K562 (cell line): ENCODE measurements around the gene CREB3L2. TPM values are rescaled to one million over a fixed set of nuclear protein-coding genes. Genes with fewer than 3 reads are reported as not detected.

Experiments
- DEAF1 ChIP-seq: fragments of 450-650 bp; formaldehyde crosslinking; IDR thresholded peaks from 2 replicates; pipeline ENCODE4 v1.4.0; 2020; ENCODE audit warnings: mild to moderate bottlenecking, moderate library complexity
- FOXK2 ChIP-seq, 2 experiments: fragments of 450-650 bp; IDR thresholded peaks in 1 of 2; conservative IDR thresholded peaks in 1 of 2; 2 replicates each; pipeline ENCODE4 v1.6.1; 2016; ENCODE audit warnings: low read depth in 2 of 2, mild to moderate bottlenecking in 1 of 2
- FOXM1 ChIP-seq, 2 experiments: fragments of 450-650 bp in 1 of 2; sonication (generic) in 1 of 2; formaldehyde crosslinking in 1 of 2; IDR thresholded peaks; 2 replicates each; pipeline versions ENCODE4 v1.6.1 to v1.9.0; 2017 to 2022; ENCODE audit warnings: low read depth in 2 of 2, mild to moderate bottlenecking in 2 of 2, missing genetic modification reagents in 1 of 2, moderate library complexity in 1 of 2
- MAFF ChIP-seq: IDR thresholded peaks from 2 replicates; pipeline ENCODE4 v1.6.1; 2012; ENCODE audit warnings: low read length, improper control_type of control experiment
- SP2 ChIP-seq: IDR thresholded peaks from 2 replicates; pipeline ENCODE4 v1.6.1; 2011; ENCODE audit warnings: mild to moderate bottlenecking, low read depth, low read length, moderate library complexity; ENCODE audit not compliant: poor library complexity, severe bottlenecking; ENCODE audit errors: extremely low read depth
- XRCC5 ChIP-seq: fragments of 200-400 bp; formaldehyde crosslinking; IDR thresholded peaks from 2 replicates; pipeline ENCODE4 v1.6.1; 2017; ENCODE audit warnings: low read depth, mild to moderate bottlenecking, low read length
- ZEB2 ChIP-seq: fragments of 450-650 bp; IDR thresholded peaks from 2 replicates; pipeline ENCODE4 v1.6.1; 2016
- ZNF407 ChIP-seq: fragments of 450-650 bp; IDR thresholded peaks from 2 replicates; pipeline ENCODE4 v1.6.1; 2016; ENCODE audit warnings: low read depth
- ZNF583 ChIP-seq: fragments of 250-450 bp; sonication (Bioruptor Pico); IDR thresholded peaks from 2 replicates; pipeline ENCODE4 v1.4.0; 2020
- polyA plus RNA-seq, 8 experiments: library from polyadenylated mRNA; depleted of rRNA in 4 of 8; stranded (reverse) in 5 of 8; unstranded in 3 of 8; fragments of >200 nt; fragmentation: Nextera tagmentation in 2 of 8; fragmentation: Illumina TruSeq in 1 of 8; extraction: Ambion mirVana in 2 of 8; extraction: Trizol in 1 of 8; gene quantifications; 2 replicates each; pipeline versions ENCODE4 v1.2.1 to v1.2.3, GENCODE V29; 2011 to 2014; ENCODE audit warnings: inconsistent platforms in 1 of 8, missing spikeins in 1 of 8
- total RNA-seq, 7 experiments: library from RNA; depleted of rRNA in 6 of 7; stranded (reverse); fragments of >200 nt in 6 of 7; fragmentation: Illumina TruSeq in 2 of 7; extraction: Trizol in 2 of 7; gene quantifications; 2 replicates each; pipeline versions ENCODE4 v1.2.1 to v1.2.3, GENCODE V29; 2011 to 2021; ENCODE audit warnings: low replicate concordance in 1 of 7
- TF ChIP-seq, protein P1 (sequence below): IDR thresholded peaks from 2 replicates; pipeline ENCODE4 v1.6.1; 2014; ENCODE audit warnings: antibody characterized with exemption
- TF ChIP-seq, protein P2 (sequence below), 2 experiments: fragments of 150-350 bp in 1 of 2; IDR thresholded peaks; 2 replicates each; pipeline ENCODE4 v1.6.1; 2012 to 2016; ENCODE audit warnings: low read depth in 2 of 2, low read length in 2 of 2, mild to moderate bottlenecking in 1 of 2, moderate library complexity in 1 of 2

Gene CREB3L2
- total and polyA plus RNA-seq, 9 of the 15 experiments (the other 6 are each of a cell fraction or from before 2014, with no cell fraction given) = 7.1 to 45.6 (median 15.8) TPM

DNA sequence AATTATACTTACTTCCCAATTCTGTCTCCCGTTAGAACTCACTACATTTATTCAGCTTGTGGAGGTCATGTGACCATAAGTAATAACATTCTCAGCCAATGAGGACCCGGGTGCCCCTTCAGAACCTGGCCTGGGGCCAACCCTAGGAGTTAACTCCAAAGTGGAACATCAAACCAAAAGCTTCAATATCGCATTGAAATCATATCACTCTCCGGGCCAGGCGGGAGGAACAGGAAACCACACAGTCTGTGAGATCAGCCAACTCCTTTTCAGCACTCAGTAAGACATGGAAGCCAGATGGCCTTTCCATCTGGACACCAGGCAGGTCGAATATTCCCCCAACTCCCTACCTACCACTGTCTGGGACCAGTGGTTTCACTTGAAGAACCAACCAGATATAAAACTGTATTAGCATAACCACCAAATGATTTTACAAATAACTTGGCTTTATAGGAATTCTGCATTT is 5.5 kb downstream of the CREB3L2 start (continued):
- TF ChIP-seq DEAF1 (CRISPR knock-in tag) (no peak), FOXK2 (conservative IDR thresholded peaks at IDR 0.05 in 1 of 2, IDR thresholded peaks at IDR 0.05 in 1 of 2; ENCODE audit: low read depth in 2 of 2) (no peak), FOXM1 (IDR thresholded peaks at IDR 0.05; ENCODE audit: low read depth) (peak; percentile 47; the same call in 1 of the 2 replicates), FOXM1 (CRISPR knock-in tag; IDR thresholded peaks at IDR 0.05; ENCODE audit: low read depth) (no peak), XRCC5 (no peak), ZEB2 (no peak), SP2 (no peak), ZNF583 (CRISPR knock-in tag) (no peak), MAFF (no peak), ZNF407 (no peak)
- TF ChIP-seq, protein P1, sequence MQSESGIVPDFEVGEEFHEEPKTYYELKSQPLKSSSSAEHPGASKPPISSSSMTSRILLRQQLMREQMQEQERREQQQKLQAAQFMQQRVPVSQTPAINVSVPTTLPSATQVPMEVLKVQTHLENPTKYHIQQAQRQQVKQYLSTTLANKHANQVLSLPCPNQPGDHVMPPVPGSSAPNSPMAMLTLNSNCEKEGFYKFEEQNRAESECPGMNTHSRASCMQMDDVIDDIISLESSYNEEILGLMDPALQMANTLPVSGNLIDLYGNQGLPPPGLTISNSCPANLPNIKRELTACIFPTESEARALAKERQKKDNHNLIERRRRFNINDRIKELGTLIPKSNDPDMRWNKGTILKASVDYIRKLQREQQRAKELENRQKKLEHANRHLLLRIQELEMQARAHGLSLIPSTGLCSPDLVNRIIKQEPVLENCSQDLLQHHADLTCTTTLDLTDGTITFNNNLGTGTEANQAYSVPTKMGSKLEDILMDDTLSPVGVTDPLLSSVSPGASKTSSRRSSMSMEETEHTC = no peak
- TF ChIP-seq, protein P2, sequence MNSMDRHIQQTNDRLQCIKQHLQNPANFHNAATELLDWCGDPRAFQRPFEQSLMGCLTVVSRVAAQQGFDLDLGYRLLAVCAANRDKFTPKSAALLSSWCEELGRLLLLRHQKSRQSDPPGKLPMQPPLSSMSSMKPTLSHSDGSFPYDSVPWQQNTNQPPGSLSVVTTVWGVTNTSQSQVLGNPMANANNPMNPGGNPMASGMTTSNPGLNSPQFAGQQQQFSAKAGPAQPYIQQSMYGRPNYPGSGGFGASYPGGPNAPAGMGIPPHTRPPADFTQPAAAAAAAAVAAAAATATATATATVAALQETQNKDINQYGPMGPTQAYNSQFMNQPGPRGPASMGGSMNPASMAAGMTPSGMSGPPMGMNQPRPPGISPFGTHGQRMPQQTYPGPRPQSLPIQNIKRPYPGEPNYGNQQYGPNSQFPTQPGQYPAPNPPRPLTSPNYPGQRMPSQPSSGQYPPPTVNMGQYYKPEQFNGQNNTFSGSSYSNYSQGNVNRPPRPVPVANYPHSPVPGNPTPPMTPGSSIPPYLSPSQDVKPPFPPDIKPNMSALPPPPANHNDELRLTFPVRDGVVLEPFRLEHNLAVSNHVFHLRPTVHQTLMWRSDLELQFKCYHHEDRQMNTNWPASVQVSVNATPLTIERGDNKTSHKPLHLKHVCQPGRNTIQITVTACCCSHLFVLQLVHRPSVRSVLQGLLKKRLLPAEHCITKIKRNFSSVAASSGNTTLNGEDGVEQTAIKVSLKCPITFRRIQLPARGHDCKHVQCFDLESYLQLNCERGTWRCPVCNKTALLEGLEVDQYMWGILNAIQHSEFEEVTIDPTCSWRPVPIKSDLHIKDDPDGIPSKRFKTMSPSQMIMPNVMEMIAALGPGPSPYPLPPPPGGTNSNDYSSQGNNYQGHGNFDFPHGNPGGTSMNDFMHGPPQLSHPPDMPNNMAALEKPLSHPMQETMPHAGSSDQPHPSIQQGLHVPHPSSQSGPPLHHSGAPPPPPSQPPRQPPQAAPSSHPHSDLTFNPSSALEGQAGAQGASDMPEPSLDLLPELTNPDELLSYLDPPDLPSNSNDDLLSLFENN (IDR thresholded peaks at IDR 0.05; ENCODE audit: low read depth in 2 of 2, low read length in 2 of 2) = no peak
